ENCODE data around the gene DPRX. TPM values are rescaled to one million over a fixed set of nuclear protein-coding genes. Genes with fewer than 3 reads are reported as not detected.

DPRX gene
- total RNA-seq, 1 experiment from 2014 or later, result not detected

DNA sequence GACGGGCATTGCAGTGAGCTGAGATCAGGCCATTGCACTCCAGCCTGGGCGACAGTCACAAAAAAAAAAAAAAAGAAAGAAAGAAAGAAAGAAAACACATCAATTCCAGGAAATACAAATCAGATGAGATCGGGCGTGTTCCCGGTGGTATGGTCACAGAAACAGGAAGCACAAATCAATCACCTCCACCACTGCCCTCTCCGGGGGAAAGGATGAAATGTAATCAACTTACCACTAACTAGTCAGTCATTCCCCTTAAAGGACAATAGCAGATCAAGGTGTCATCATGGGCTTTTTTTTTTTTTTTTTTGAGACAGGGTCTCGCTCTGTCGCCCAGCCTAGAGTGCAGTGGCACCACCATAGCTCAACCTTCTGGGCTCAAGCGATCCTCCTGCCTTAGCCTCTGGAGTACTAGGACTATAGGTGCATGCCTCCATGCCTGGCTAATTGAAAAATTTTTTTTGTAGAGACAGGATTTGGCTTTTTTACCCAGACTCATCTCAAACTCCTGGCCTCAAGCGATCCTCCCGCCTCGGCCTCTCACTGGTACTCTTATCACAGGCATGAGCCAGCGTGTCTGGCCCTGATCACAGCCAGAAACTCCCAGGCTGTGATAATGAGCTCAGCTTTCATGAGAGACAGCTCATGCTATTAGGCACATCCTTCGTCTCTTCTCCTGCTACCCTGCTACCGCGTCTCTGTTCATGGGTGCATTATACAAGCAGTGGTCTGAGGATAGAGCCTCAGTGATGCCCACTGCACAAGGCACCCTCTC, 6.8 kb upstream of the DPRX start:
- DNase-seq (ENCODE audit: low spot score) (no peak), ATAC-seq (no peak)
- POLR2A ChIA-PET, result no interaction called here
- Mint-ChIP-seq H3K27me3 (ENCODE audit: low read depth) (no peaks in the 10 kb centered on the region), H3K4me1 (peaks cover 12% of the 10 kb centered on the region), H3K27ac (no peak overlapping the region), H3K4me3 (no peak overlapping the region), H3K9me3 (no peaks in the 10 kb centered on the region), H3K36me3 (no peaks in the 10 kb centered on the region)
- TF ChIP-seq TEAD4 (CRISPR knock-in tag; IDR thresholded peaks at IDR 0.05) (no peak), MLX (CRISPR knock-in tag; IDR thresholded peaks at IDR 0.05) (no peak), ZNF121 (CRISPR knock-in tag; IDR thresholded peaks at IDR 0.05) (0 out of 2 replicates have a peak, but pooled peaks have one; percentile 22), ETV6 (CRISPR knock-in tag; IDR thresholded peaks at IDR 0.05) (no peak), AFF4 (CRISPR knock-in tag; IDR thresholded peaks at IDR 0.05; ENCODE audit: borderline replicate concordance) (no peak)
- CTCF ChIA-PET, result interaction anchor here (1.2 to 1.6 kb wide), 3 partner anchors 31 to 35 kb away, joined by 3 to 5 read pairs (median 5); no protein-coding TSS in a partner anchor

DNA sequence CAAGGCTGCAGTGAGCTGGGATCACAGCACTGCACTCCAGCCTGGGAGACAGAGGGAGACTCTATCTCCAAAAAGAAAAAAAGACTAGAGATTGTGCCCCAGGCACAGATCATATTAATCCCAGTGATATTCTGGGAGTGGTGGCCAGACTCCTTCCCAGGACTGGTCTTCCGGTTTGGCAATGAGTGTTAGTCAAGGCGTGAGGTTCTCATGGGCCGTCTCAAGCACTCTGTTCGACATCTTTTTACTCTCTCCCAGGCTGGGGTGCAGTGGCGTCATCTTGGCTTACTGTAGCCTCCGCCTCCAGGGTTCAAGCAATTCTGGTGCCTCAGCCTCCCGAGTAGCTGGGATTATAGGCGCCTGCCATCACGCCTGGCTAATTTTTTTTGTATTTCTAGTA, 5.3 kb upstream of the DPRX start:
- H3K36me3 Mint-ChIP-seq, result no peaks in the 10 kb centered on the region
- ChIA-PET POLR2A (no interaction called here), CTCF (interaction anchor here (1.0 kb wide), 1 partner anchor 112 kb away, joined by 6 read pairs; no protein-coding TSS in a partner anchor)
- no peak overlapping the region; the same call in 1 of the 2 replicates for H3K27ac Mint-ChIP-seq
- ATAC-seq (no peak), DNase-seq (ENCODE audit: low spot score) (no peak)
- no peaks in the 10 kb centered on the region for H3K27me3 Mint-ChIP-seq (ENCODE audit: low read depth)
- no peak overlapping the region for H3K4me3 Mint-ChIP-seq
- H3K4me1 Mint-ChIP-seq, result peaks cover 10% of the 10 kb centered on the region
- no peaks in the 10 kb centered on the region for H3K9me3 Mint-ChIP-seq
- TF ChIP-seq, protein P1, sequence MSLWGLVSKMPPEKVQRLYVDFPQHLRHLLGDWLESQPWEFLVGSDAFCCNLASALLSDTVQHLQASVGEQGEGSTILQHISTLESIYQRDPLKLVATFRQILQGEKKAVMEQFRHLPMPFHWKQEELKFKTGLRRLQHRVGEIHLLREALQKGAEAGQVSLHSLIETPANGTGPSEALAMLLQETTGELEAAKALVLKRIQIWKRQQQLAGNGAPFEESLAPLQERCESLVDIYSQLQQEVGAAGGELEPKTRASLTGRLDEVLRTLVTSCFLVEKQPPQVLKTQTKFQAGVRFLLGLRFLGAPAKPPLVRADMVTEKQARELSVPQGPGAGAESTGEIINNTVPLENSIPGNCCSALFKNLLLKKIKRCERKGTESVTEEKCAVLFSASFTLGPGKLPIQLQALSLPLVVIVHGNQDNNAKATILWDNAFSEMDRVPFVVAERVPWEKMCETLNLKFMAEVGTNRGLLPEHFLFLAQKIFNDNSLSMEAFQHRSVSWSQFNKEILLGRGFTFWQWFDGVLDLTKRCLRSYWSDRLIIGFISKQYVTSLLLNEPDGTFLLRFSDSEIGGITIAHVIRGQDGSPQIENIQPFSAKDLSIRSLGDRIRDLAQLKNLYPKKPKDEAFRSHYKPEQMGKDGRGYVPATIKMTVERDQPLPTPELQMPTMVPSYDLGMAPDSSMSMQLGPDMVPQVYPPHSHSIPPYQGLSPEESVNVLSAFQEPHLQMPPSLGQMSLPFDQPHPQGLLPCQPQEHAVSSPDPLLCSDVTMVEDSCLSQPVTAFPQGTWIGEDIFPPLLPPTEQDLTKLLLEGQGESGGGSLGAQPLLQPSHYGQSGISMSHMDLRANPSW (CRISPR knock-in tag; conservative IDR thresholded peaks at IDR 0.05; ENCODE audit: low read depth), result no peak
- TF ChIP-seq E2F1 (CRISPR knock-in tag; IDR thresholded peaks at IDR 0.05) (no peak), TEAD1 (CRISPR knock-in tag; IDR thresholded peaks at IDR 0.05) (no peak), GRHL2 (CRISPR knock-in tag; IDR thresholded peaks at IDR 0.05; ENCODE audit: insufficient replicate concordance, severe bottlenecking) (no peak), USF2 (CRISPR knock-in tag; IDR thresholded peaks at IDR 0.05) (no peak)
- TF ChIP-seq, protein P2, sequence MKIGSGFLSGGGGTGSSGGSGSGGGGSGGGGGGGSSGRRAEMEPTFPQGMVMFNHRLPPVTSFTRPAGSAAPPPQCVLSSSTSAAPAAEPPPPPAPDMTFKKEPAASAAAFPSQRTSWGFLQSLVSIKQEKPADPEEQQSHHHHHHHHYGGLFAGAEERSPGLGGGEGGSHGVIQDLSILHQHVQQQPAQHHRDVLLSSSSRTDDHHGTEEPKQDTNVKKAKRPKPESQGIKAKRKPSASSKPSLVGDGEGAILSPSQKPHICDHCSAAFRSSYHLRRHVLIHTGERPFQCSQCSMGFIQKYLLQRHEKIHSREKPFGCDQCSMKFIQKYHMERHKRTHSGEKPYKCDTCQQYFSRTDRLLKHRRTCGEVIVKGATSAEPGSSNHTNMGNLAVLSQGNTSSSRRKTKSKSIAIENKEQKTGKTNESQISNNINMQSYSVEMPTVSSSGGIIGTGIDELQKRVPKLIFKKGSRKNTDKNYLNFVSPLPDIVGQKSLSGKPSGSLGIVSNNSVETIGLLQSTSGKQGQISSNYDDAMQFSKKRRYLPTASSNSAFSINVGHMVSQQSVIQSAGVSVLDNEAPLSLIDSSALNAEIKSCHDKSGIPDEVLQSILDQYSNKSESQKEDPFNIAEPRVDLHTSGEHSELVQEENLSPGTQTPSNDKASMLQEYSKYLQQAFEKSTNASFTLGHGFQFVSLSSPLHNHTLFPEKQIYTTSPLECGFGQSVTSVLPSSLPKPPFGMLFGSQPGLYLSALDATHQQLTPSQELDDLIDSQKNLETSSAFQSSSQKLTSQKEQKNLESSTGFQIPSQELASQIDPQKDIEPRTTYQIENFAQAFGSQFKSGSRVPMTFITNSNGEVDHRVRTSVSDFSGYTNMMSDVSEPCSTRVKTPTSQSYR (CRISPR knock-in tag; IDR thresholded peaks at IDR 0.05), result no peak
- TF ChIP-seq, protein P3, sequence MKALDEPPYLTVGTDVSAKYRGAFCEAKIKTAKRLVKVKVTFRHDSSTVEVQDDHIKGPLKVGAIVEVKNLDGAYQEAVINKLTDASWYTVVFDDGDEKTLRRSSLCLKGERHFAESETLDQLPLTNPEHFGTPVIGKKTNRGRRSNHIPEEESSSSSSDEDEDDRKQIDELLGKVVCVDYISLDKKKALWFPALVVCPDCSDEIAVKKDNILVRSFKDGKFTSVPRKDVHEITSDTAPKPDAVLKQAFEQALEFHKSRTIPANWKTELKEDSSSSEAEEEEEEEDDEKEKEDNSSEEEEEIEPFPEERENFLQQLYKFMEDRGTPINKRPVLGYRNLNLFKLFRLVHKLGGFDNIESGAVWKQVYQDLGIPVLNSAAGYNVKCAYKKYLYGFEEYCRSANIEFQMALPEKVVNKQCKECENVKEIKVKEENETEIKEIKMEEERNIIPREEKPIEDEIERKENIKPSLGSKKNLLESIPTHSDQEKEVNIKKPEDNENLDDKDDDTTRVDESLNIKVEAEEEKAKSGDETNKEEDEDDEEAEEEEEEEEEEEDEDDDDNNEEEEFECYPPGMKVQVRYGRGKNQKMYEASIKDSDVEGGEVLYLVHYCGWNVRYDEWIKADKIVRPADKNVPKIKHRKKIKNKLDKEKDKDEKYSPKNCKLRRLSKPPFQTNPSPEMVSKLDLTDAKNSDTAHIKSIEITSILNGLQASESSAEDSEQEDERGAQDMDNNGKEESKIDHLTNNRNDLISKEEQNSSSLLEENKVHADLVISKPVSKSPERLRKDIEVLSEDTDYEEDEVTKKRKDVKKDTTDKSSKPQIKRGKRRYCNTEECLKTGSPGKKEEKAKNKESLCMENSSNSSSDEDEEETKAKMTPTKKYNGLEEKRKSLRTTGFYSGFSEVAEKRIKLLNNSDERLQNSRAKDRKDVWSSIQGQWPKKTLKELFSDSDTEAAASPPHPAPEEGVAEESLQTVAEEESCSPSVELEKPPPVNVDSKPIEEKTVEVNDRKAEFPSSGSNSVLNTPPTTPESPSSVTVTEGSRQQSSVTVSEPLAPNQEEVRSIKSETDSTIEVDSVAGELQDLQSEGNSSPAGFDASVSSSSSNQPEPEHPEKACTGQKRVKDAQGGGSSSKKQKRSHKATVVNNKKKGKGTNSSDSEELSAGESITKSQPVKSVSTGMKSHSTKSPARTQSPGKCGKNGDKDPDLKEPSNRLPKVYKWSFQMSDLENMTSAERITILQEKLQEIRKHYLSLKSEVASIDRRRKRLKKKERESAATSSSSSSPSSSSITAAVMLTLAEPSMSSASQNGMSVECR (CRISPR knock-in tag; IDR thresholded peaks at IDR 0.05; ENCODE audit: borderline replicate concordance), result no peak
- TF ChIP-seq, protein P4, sequence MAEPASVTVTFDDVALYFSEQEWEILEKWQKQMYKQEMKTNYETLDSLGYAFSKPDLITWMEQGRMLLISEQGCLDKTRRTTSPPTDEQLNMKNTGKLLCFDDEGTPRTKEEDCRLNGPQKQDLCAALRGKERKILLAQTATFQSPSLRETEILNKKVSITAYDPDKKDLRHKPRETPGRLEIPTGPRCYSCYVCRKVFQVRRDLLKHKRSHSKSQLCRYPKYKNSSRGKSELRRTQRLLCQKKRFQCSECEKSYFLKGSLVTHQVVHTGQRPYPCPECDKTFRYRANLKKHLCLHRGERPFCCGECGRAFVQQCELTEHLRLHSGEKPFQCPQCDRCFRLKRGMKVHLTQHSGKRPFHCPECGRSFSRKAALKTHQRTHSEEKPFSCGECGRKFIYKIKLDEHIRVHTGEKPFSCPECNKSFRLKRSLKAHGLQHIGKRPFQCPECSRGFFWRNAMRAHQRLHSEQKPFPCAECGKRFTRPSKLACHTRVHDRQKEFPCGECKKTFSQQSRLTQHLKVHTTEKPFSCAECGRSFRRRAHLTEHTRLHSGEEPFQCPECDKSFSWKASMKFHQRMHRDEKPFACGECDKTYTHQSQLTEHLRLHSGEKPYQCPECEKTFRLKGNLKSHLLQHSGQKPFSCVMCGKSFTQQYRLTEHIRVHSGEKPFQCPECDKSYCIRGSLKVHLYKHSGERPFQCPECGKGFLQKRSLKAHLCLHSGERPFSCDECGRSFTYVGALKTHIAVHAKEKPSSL (CRISPR knock-in tag; conservative IDR thresholded peaks at IDR 0.05), result no peak

All from WTC11 (cell line).